Liver (tissue), 9 donors: ENCODE results near the gene SLITRK1. TPM values are rescaled to one million over a fixed set of nuclear protein-coding genes. Genes with fewer than 3 reads are reported as not detected.

Experiments
- DNase-seq: peaks from one replicate; pipeline ENCODE4 v3.0.0-alpha.2; 2017; ENCODE audit warnings: low spot score
- H3K27ac ChIP-seq, 2 donors: one replicate each; pipeline ENCODE4 v1.7.0; 2013; ENCODE audit warnings: inconsistent platforms in 2 of 2, low read length in 2 of 2, control low read depth in 1 of 2, low read depth in 1 of 2, mild to moderate bottlenecking in 1 of 2
- H3K27me3 ChIP-seq, 4 donors: one replicate each; pipeline versions ENCODE4 v1.6.1 to v1.7.0; 2013; ENCODE audit warnings: low read length in 3 of 4, inconsistent platforms in 1 of 4, mild to moderate bottlenecking in 1 of 4, moderate library complexity in 1 of 4; ENCODE audit not compliant: control insufficient read depth in 4 of 4, insufficient read depth in 4 of 4
- H3K36me3 ChIP-seq, 4 donors: one replicate each; pipeline versions ENCODE4 v1.6.1 to v1.7.0; 2013; ENCODE audit warnings: low read length in 3 of 4, mild to moderate bottlenecking in 3 of 4, low read depth in 1 of 4, moderate library complexity in 1 of 4; ENCODE audit not compliant: control insufficient read depth in 4 of 4, insufficient read depth in 3 of 4
- H3K4me1 ChIP-seq, 4 donors: one replicate each; pipeline versions ENCODE4 v1.6.1 to v1.7.0; 2013; ENCODE audit warnings: low read length in 3 of 4, mild to moderate bottlenecking in 3 of 4, moderate library complexity in 1 of 4; ENCODE audit not compliant: control insufficient read depth in 4 of 4, insufficient read depth in 4 of 4
- H3K4me3 ChIP-seq, 3 donors: one replicate each; pipeline versions ENCODE4 v1.6.1 to v1.7.0; 2013; ENCODE audit warnings: low read length in 3 of 3, control low read depth in 1 of 3, low read depth in 1 of 3, mild to moderate bottlenecking in 1 of 3
- H3K9ac ChIP-seq, 2 donors: one replicate each; pipeline ENCODE4 v1.7.0; 2013; ENCODE audit warnings: low read length in 2 of 2, mild to moderate bottlenecking in 2 of 2, moderate library complexity in 2 of 2, control low read depth in 1 of 2, low read depth in 1 of 2
- H3K9me3 ChIP-seq, 4 donors: one replicate each; pipeline versions ENCODE4 v1.6.1 to v1.7.0; 2013; ENCODE audit warnings: low read length in 3 of 4; ENCODE audit not compliant: control insufficient read depth in 4 of 4
- ATF3 ChIP-seq: IDR thresholded peaks from 2 replicates; pipeline ENCODE4 v1.6.1; 2016; ENCODE audit warnings: antibody characterized with exemption
- CTCF ChIP-seq: fragments of 150-350 bp; IDR thresholded peaks from 2 replicates; pipeline ENCODE4 v1.5.1; 2017; ENCODE audit warnings: improper control_type of control experiment, low read depth, low read length; ENCODE audit not compliant: missing input control
- EGR1 ChIP-seq, 2 donors: IDR thresholded peaks; 2 replicates each; pipeline ENCODE4 v1.6.1; 2016 to 2018; ENCODE audit warnings: antibody characterized with exemption in 2 of 2, low read depth in 2 of 2
- FOXA1 ChIP-seq: IDR thresholded peaks from 2 replicates; pipeline ENCODE4 v1.6.1; 2016; ENCODE audit warnings: antibody characterized with exemption
- FOXA2 ChIP-seq: IDR thresholded peaks from 2 replicates; pipeline ENCODE4 v1.6.1; 2016; ENCODE audit warnings: antibody characterized with exemption
- GABPA ChIP-seq, 2 donors: IDR thresholded peaks in 1 of 2; conservative IDR thresholded peaks in 1 of 2; 2 replicates each; pipeline ENCODE4 v1.6.1; 2016; ENCODE audit warnings: antibody characterized with exemption in 2 of 2, mild to moderate bottlenecking in 1 of 2, moderate library complexity in 1 of 2
- HNF4G ChIP-seq: IDR thresholded peaks from 2 replicates; pipeline ENCODE4 v1.6.1; 2016; ENCODE audit warnings: antibody characterized with exemption
- MAX ChIP-seq: IDR thresholded peaks from 2 replicates; pipeline ENCODE4 v1.6.1; 2016; ENCODE audit warnings: antibody characterized with exemption
- NR2F2 ChIP-seq: IDR thresholded peaks from 2 replicates; pipeline ENCODE4 v1.6.1; 2016; ENCODE audit warnings: antibody characterized with exemption
- RAD21 ChIP-seq, 2 donors: IDR thresholded peaks; 2 replicates each; pipeline ENCODE4 v1.6.1; 2016; ENCODE audit warnings: antibody characterized with exemption in 2 of 2, mild to moderate bottlenecking in 2 of 2
- REST ChIP-seq: IDR thresholded peaks from 2 replicates; pipeline ENCODE4 v1.6.1; 2016; ENCODE audit warnings: antibody characterized with exemption, mild to moderate bottlenecking
- RXRA ChIP-seq, 2 donors: IDR thresholded peaks; 2 replicates each; pipeline ENCODE4 v1.6.1; 2017 to 2018; ENCODE audit warnings: antibody characterized with exemption in 2 of 2, mild to moderate bottlenecking in 1 of 2
- SP1 ChIP-seq: IDR thresholded peaks from 2 replicates; pipeline ENCODE4 v1.6.1; 2018; ENCODE audit warnings: antibody characterized with exemption, mild to moderate bottlenecking
- TAF1 ChIP-seq: conservative IDR thresholded peaks from 2 replicates; pipeline ENCODE4 v1.6.1; 2016; ENCODE audit warnings: antibody characterized with exemption, mild to moderate bottlenecking
- YY1 ChIP-seq: IDR thresholded peaks from 2 replicates; pipeline ENCODE4 v1.6.1; 2016; ENCODE audit warnings: antibody characterized with exemption, mild to moderate bottlenecking
- ZBTB33 ChIP-seq: IDR thresholded peaks from 2 replicates; pipeline ENCODE4 v1.6.1; 2016; ENCODE audit warnings: antibody characterized with exemption
- WGBS: extraction: QIAGEN DNeasy Blood & Tissue Kit; methylation state at CpG from one replicate; pipeline ENCODE4 v1.1.7; 2013; 5-methylcytosine and 5-hydroxymethylcytosine counted together
- polyA plus RNA-seq, 2 donors: library from polyadenylated mRNA; stranded (reverse) in 1 of 2; unstranded in 1 of 2; fragments of 200-250 nt in 1 of 2; fragments of >200 nt in 1 of 2; fragmentation: Nextera tagmentation in 1 of 2; extraction: Ambion mirVana in 1 of 2; gene quantifications; one replicate each; pipeline versions ENCODE4 v1.2.1 to v1.2.3, GENCODE V29; 2013 to 2015
- total RNA-seq, 2 donors: library from RNA; depleted of rRNA; stranded (reverse); fragments of >200 nt; gene quantifications; one replicate each; pipeline ENCODE4 v1.2.3, GENCODE V29; 2014
- donor health status: healthy.
- donor health status: healthy.
- donor health status: healthy.
- donor health status: healthy.
- donor health status: healthy.

Gene SLITRK1
- not detected for total RNA-seq
- not detected for polyA plus RNA-seq

- DNase-seq: no peak
- no peak within 1 kb of the TSS for H3K4me3 ChIP-seq
- no peaks in the 10 kb centered on the region for H3K36me3 ChIP-seq
- no peak within 1 kb of the TSS for H3K27ac ChIP-seq
- peaks cover 0 to 10% (median under 1%) of the 10 kb centered on the region in 4 donors for H3K4me1 ChIP-seq
- peaks cover 0 to 7% (median 0%) of the 10 kb centered on the region in 4 donors for H3K9me3 ChIP-seq
- H3K27me3 ChIP-seq: peaks cover 0 to 17% (median 12%) of the 10 kb centered on the region in 4 donors
- H3K9ac ChIP-seq: no peak within 1 kb of the TSS
- WGBS: 4% methylated on average over 32 of the region's 32 CpGs
- peak; percentile 98 for TF ChIP-seq REST
- no peak for TF ChIP-seq RAD21 (IDR thresholded peaks at IDR 0.05)
These were observed at the start of gene SLITRK1 for GRCh38 chr13:83881917-83882605. SLITRK1 (minus strand) TSS chr13:83882474; CDS start chr13:83881507, 967 bp downstream.

- H3K9me3 ChIP-seq: no peaks in the 10 kb centered on the region
- 59% methylated on average over 4 of the region's 4 CpGs for WGBS
- no peak overlapping the region for H3K9ac ChIP-seq
- no peaks in the 10 kb centered on the region for H3K36me3 ChIP-seq
- no peak overlapping the region for H3K27ac ChIP-seq
- DNase-seq: no peak
- TF ChIP-seq HNF4G: no peak
- no peak for TF ChIP-seq NR2F2
- TF ChIP-seq FOXA2: no peak
- no peak for TF ChIP-seq EGR1 (IDR thresholded peaks at IDR 0.05; ENCODE audit: low read depth in 2 of 2)
- no peak for TF ChIP-seq ZBTB33
- TF ChIP-seq FOXA1: no peak
- no peak for TF ChIP-seq MAX
- TF ChIP-seq RXRA (IDR thresholded peaks at IDR 0.05): no peak
- no peak overlapping the region for H3K4me3 ChIP-seq
- no peaks in the 10 kb centered on the region for H3K4me1 ChIP-seq
- peaks cover 0 to 3% (median 0%) of the 10 kb centered on the region in 4 donors for H3K27me3 ChIP-seq
These were observed 46.9 kb upstream of the SLITRK1 start for GRCh38 chr13:83929157-83929556.

- no peak for TF ChIP-seq ATF3
- no peak for TF ChIP-seq YY1
- TF ChIP-seq CTCF: no peak
- no peak for TF ChIP-seq GABPA (IDR thresholded peaks at IDR 0.05 in 1 of 2, conservative IDR thresholded peaks at IDR 0.05 in 1 of 2)
- no peak for TF ChIP-seq FOXA1
- no peak for TF ChIP-seq SP1
- TF ChIP-seq HNF4G: no peak
- TF ChIP-seq RXRA (IDR thresholded peaks at IDR 0.05): no peak
- no peak for TF ChIP-seq NR2F2
- TF ChIP-seq TAF1: no peak
- no peak for TF ChIP-seq RAD21 (IDR thresholded peaks at IDR 0.05)
- no peak for TF ChIP-seq EGR1 (IDR thresholded peaks at IDR 0.05; ENCODE audit: low read depth in 2 of 2)
- Histone ChIP-seq H3K36me3 (no peaks in the 10 kb centered on the region), H3K9me3 (no peaks in the 10 kb centered on the region), H3K4me3 (no peak overlapping the region), H3K4me1 (no peaks in the 10 kb centered on the region), H3K9ac (no peak overlapping the region), H3K27me3 (no peaks in the 10 kb centered on the region), H3K27ac (no peak overlapping the region)
- 68% methylated on average over 6 of the region's 6 CpGs for WGBS
- DNase-seq: no peak
These were observed 37.5 kb upstream of the SLITRK1 start for GRCh38 chr13:83919775-83920174.
